T-helper 2 cell treated with Interferon-gamma antibody and Interleukin-4, amounts not matched to agents 100 ng/mL and 5 ng/mL, for 36 hours (primary cell): ENCODE measurements around the gene DUOX2. TPM values are rescaled to one million over a fixed set of nuclear protein-coding genes. Genes with fewer than 3 reads are reported as not detected.

Experiments used
- intact Hi-C: fragments of 100-400 bp; cut with micrococcal nuclease; formaldehyde crosslinking; loops from one replicate; pipeline ENCODE4 v1.15.1; 2023
- total RNA-seq: library from RNA; stranded (reverse); gene quantifications from 2 replicates; pipeline ENCODE4 v1.2.3, GENCODE V29; 2022

DUOX2 gene
- total RNA-seq = not detected in 2 replicates

- intact Hi-C loops = no loop called here
Observed at GRCh38 chr15:45114076-45114750, at the start of gene DUOX2, which contains the start of gene DUOXA2. TSS of gene DUOX2 (minus strand) at chr15:45114172. CDS start at chr15:45113411, 761 bp downstream. TSS of gene DUOXA2 (plus strand) at chr15:45114326. CDS start at chr15:45114606, 280 bp downstream.

DNA sequence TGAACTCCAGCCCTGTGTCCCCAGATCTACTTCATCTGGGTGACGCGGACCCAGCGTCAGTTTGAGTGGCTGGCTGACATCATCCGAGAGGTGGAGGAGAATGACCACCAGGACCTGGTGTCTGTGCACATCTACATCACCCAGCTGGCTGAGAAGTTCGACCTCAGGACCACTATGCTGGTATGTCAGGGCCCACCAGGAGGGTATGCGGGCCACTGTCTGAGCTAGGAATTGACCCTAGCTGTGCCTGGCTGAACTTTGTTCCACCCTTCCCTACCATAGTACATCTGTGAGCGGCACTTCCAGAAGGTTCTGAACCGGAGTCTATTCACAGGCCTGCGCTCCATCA lies 49.5 kb upstream of the DUOX2 start:
- intact Hi-C loops = loop anchor here (2.0 kb wide), 1 partner anchor 295 kb away; no protein-coding TSS in a partner anchor

GRCh38 chr15:45162771-45163507 lies 49.0 kb upstream of the DUOX2 start:
- intact Hi-C loops = loop anchor here (2.0 kb wide), 1 partner anchor 296 kb away; no protein-coding TSS in a partner anchor

GRCh38 chr15:45161666-45162065 lies 47.7 kb upstream of the DUOX2 start:
- intact Hi-C loops = loop anchor here (2.0 kb wide), 1 partner anchor 297 kb away; no protein-coding TSS in a partner anchor

GRCh38 chr15:45157974-45158373 lies 44.0 kb upstream of the DUOX2 start:
- intact Hi-C loops = no loop called here

DNA sequence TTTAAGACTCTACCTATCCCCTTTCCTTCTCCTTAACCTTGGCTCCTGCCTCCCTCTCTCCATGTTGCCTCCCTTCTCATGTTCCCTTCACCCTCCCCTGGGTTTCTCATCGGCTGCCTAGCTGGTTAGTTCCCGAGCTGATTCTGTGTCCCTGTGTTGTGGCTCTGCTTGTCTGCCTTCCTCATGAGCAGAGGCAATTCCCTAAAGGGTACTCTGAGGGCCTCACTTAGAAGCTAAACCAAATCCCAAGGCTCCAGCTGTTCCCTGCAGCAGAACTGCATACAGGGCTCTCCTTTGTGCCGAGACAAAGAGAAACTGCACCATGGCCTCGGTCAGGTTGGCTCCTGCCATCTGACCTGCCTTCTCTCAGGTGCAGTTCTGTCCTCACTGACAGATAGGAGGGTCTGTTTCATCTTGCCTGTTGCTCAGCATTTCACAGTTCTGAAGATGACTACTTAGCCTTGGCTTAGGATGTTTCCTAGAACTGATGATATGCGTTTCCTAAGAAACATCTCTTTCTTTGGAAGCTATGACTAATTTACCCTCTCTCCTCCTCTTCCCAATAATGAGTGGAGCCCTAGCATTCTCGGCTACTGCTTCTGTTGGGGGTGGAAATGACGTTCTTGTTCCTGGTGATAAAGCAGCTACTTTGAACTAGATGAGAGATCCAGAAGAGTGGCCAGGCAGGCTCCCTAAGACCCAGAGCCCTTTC lies 42.9 kb upstream of the DUOX2 start:
- intact Hi-C loops = no loop called here

DNA sequence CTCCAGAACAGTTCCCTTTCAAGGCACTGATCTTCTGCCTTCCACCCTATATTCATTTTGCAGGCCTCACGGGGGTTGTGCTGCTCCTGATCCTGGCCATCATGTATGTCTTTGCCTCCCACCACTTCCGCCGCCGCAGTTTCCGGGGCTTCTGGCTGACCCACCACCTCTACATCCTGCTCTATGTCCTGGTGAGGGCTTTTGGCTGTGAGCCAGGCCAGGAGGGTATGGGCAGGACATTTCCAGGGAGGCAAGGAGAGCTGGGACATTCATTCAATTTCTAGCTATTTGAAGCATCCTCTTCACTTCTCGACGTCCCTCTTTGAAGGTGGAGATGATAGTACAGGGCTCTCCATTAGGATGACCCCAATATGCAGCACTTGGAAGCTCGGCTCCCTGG lies 41.8 kb upstream of the DUOX2 start:
- intact Hi-C loops = no loop called here

- intact Hi-C loops = no loop called here
Observed at GRCh38 chr15:45151998-45152828, 38.2 kb upstream of the DUOX2 start.

DNA sequence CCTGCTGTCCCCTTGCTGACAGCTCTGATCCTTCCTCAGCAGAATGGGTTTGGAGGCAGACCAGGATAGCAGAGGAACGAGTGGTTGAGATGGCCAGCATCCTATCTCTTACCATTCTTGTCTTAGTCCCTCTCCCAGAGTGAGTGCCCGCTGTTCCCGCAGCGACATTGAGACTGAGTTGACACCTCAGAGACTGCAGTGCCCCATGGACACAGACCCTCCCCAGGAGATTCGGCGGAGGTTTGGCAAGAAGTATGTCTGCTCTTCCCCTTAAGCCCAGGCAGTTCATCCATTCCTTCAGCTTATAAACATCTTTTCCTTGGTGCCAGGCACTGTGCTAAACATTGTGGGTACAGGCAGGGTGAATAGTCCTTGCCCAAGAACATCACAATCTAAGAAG lies 37.0 kb upstream of the DUOX2 start:
- intact Hi-C loops = no loop called here

GRCh38 chr15:45150481-45150880 lies 36.5 kb upstream of the DUOX2 start:
- intact Hi-C loops = no loop called here

- intact Hi-C loops = no loop called here
Observed at GRCh38 chr15:45149060-45149459, 35.1 kb upstream of the DUOX2 start.

GRCh38 chr15:45148076-45149059 lies 34.4 kb upstream of the DUOX2 start:
- intact Hi-C loops = no loop called here

GRCh38 chr15:45147606-45148005 lies 33.6 kb upstream of the DUOX2 start:
- intact Hi-C loops = no loop called here

DNA sequence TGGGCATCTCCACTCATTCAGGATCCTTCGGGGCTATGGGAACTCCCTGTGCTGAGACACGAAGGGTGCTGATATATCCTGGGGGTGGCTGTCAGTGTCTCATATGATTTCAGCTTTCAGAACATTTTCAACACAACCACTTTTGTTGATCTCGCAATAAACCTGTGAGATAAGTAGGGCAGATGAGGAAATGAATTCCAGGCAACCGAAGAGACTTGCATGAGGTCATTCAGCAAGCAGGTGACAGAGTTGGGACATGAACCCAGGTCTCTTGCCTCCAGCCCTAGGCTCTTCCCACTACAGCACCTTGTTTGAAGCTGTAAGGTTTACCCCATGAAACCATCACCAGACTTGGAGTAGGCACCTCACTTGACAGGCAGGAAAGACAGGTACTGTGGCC lies 32.4 kb upstream of the DUOX2 start:
- intact Hi-C loops = no loop called here

- intact Hi-C loops = no loop called here
Observed at GRCh38 chr15:45144775-45145174, 30.8 kb upstream of the DUOX2 start.

DNA sequence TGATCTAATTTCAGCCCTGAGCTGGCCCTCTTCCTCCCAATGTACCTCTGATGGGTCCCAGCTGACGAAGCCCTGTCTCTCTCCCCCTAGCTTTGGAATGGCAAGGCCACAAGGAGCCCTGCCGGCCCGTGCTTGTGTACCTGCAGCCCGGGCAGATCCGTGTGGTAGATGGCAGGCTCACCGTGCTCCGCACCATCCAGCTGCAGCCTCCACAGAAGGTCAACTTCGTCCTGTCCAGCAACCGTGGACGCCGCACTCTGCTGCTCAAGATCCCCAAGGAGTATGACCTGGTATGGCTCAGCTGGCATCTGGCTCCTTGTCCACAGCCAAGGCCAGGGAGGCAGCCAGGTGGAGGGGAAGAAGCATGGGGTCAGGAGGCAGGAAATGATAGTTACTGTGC lies 30.0 kb upstream of the DUOX2 start:
- intact Hi-C loops = no loop called here

- intact Hi-C loops = no loop called here
Observed at GRCh38 chr15:45143056-45143455, 29.1 kb upstream of the DUOX2 start.

GRCh38 chr15:45141386-45141785 lies 27.4 kb upstream of the DUOX2 start:
- intact Hi-C loops = no loop called here

GRCh38 chr15:45140557-45141250 lies 26.7 kb upstream of the DUOX2 start:
- intact Hi-C loops = no loop called here
